HG02571 (cell line): ENCODE measurements around the gene ZNF254.
"Not testable (repeated sequence)": the region's sequence is repeated elsewhere in the genome, so short reads cannot be mapped to it uniquely, and the experiment has no call there.

Experiments
- ATAC-seq: cut with Tn5 transposase; IDR thresholded peaks from one replicate; pipeline ENCODE4 v1.9.1; 2021; ENCODE audit warnings: mild to moderate bottlenecking, moderate library complexity; ENCODE audit not compliant: unreplicated experiment

ZNF254 gene

GRCh38 chr19:24071078-24071477, 15.9 kb upstream of the ZNF254 start:
- ATAC-seq = no peak

GRCh38 chr19:24072720-24073119, 14.3 kb upstream of the ZNF254 start:
- ATAC-seq = no peak

- ATAC-seq = no peak
These were observed 13.2 kb upstream of the ZNF254 start for GRCh38 chr19:24073807-24074206.

- ATAC-seq = no peak
These were observed 12.1 kb upstream of the ZNF254 start for GRCh38 chr19:24074720-24075454.

GRCh38 chr19:24075530-24075929, 11.5 kb upstream of the ZNF254 start:
- ATAC-seq = not testable (repeated sequence)

GRCh38 chr19:24078680-24079079, 8.3 kb upstream of the ZNF254 start:
- ATAC-seq = no peak

- no peak for ATAC-seq
These were observed 5.9 kb upstream of the ZNF254 start for GRCh38 chr19:24081056-24081455.

- ATAC-seq = no peak
These were observed 11.4 kb downstream of the ZNF254 start for GRCh38 chr19:24098359-24098758.

GRCh38 chr19:24099829-24100228, 12.8 kb downstream of the ZNF254 start:
- ATAC-seq = no peak

- not testable (repeated sequence) for ATAC-seq
These were observed 13.6 kb downstream of the ZNF254 start for GRCh38 chr19:24100597-24100996.

GRCh38 chr19:24101459-24102115, 14.6 kb downstream of the ZNF254 start:
- ATAC-seq = no peak

GRCh38 chr19:24127601-24128000, 40.6 kb downstream of the ZNF254 start:
- no peak for ATAC-seq

- no peak for ATAC-seq
These were observed 53.1 kb downstream of the ZNF254 start for GRCh38 chr19:24140099-24140498.

GRCh38 chr19:24140591-24140990, 53.6 kb downstream of the ZNF254 start:
- no peak for ATAC-seq

GRCh38 chr19:24141612-24142011, 54.6 kb downstream of the ZNF254 start:
- no peak for ATAC-seq

- no peak for ATAC-seq
These were observed 55.8 kb downstream of the ZNF254 start for GRCh38 chr19:24142771-24143170.

GRCh38 chr19:24159707-24160106, 72.7 kb downstream of the ZNF254 start:
- ATAC-seq = no peak

- ATAC-seq = no peak
These were observed 79.1 kb downstream of the ZNF254 start for GRCh38 chr19:24166055-24166454.

GRCh38 chr19:24173882-24174281, 86.9 kb downstream of the ZNF254 start:
- no peak for ATAC-seq

GRCh38 chr19:24177686-24178085, 90.7 kb downstream of the ZNF254 start:
- no peak for ATAC-seq

- no peak for ATAC-seq
These were observed 91.2 kb downstream of the ZNF254 start for GRCh38 chr19:24178207-24178606.
